Measurements from ENCODE around the gene CCDC27. TPM values are rescaled to one million over a fixed set of nuclear protein-coding genes. Genes with fewer than 3 reads are reported as not detected.

The CCDC27 gene
- total RNA-seq, 2 experiments from 2014 or later, result not detected

GRCh38 chr1:3753656-3754454, 1.6 kb downstream of the CCDC27 start:
- Mint-ChIP-seq H3K4me3 (no peak overlapping the region), H3K27ac (no peak overlapping the region), H3K36me3 (ENCODE audit: low read depth) (no peaks in the 10 kb centered on the region), H3K4me1 (ENCODE audit: low read depth) (no peaks in the 10 kb centered on the region), H3K9me3 (no peaks in the 10 kb centered on the region), H3K27me3 (peaks cover 6% of the 10 kb centered on the region)
- ATAC-seq, result no peak
- no peak for DNase-seq
- ChIA-PET POLR2A (no interaction called here), CTCF (no interaction called here)
- intact Hi-C loops (cut with micrococcal nuclease), result no loop called here
- no peak for TF ChIP-seq CTCF (IDR thresholded peaks at IDR 0.05)

GRCh38 chr1:3756394-3756793, 4.1 kb downstream of the CCDC27 start:
- ChIA-PET CTCF (no interaction called here), POLR2A (interaction anchor here (0.7 to 1.2 kb wide), 2 partner anchors 28 to 1603 kb away, joined by 3 to 5 read pairs; no protein-coding TSS in a partner anchor)
- Mint-ChIP-seq H3K27ac (no peak overlapping the region), H3K4me3 (no peak overlapping the region), H3K4me1 (ENCODE audit: low read depth) (no peaks in the 10 kb centered on the region), H3K27me3 (peaks cover 11% of the 10 kb centered on the region), H3K9me3 (peaks cover 6% of the 10 kb centered on the region), H3K36me3 (ENCODE audit: low read depth) (no peaks in the 10 kb centered on the region)
- intact Hi-C loops (cut with micrococcal nuclease), result no loop called here
- TF ChIP-seq CTCF (IDR thresholded peaks at IDR 0.05), result no peak
- ATAC-seq (no peak), DNase-seq (no peak)

GRCh38 chr1:3759164-3759563, 6.9 kb downstream of the CCDC27 start:
- DNase-seq (no peak), ATAC-seq (no peak)
- H3K4me1 Mint-ChIP-seq (ENCODE audit: low read depth), result no peaks in the 10 kb centered on the region
- intact Hi-C loops (cut with micrococcal nuclease), result no loop called here
- H3K9me3 Mint-ChIP-seq, result peaks cover 6% of the 10 kb centered on the region
- ChIA-PET CTCF (no interaction called here), POLR2A (no interaction called here)
- no peaks in the 10 kb centered on the region for H3K36me3 Mint-ChIP-seq (ENCODE audit: low read depth)
- H3K4me3 Mint-ChIP-seq, result no peak overlapping the region
- no peak for TF ChIP-seq CTCF (IDR thresholded peaks at IDR 0.05)
- no peak overlapping the region for H3K27ac Mint-ChIP-seq
- peaks cover 9% of the 10 kb centered on the region for H3K27me3 Mint-ChIP-seq

- H3K36me3 Mint-ChIP-seq (ENCODE audit: low read depth), result no peaks in the 10 kb centered on the region
- TF ChIP-seq CTCF (IDR thresholded peaks at IDR 0.05), result no peak
- peaks cover 6% of the 10 kb centered on the region for H3K9me3 Mint-ChIP-seq
- CTCF ChIA-PET, result no interaction called here
- no peaks in the 10 kb centered on the region for H3K4me1 Mint-ChIP-seq (ENCODE audit: low read depth)
- no peak for DNase-seq
- peaks cover 9% of the 10 kb centered on the region for H3K27me3 Mint-ChIP-seq
- intact Hi-C loops (cut with micrococcal nuclease), result no loop called here
- no peak overlapping the region for H3K4me3 Mint-ChIP-seq
- POLR2A ChIA-PET, result no interaction called here
- no peak for ATAC-seq
- no peak overlapping the region for H3K27ac Mint-ChIP-seq
Observed at GRCh38 chr1:3759796-3760195, 7.5 kb downstream of the CCDC27 start.

- CTCF ChIA-PET, result interaction anchor here (1.0 to 1.1 kb wide), 2 partner anchors 15 to 142 kb away, joined by 3 read pairs; no protein-coding TSS in a partner anchor
- no peak overlapping the region for H3K27ac Mint-ChIP-seq
- H3K27me3 Mint-ChIP-seq, result peaks cover 18% of the 10 kb centered on the region
- no peak overlapping the region for H3K4me3 Mint-ChIP-seq
- intact Hi-C loops (cut with micrococcal nuclease), result no loop called here
- peaks cover 6% of the 10 kb centered on the region for H3K9me3 Mint-ChIP-seq
- TF ChIP-seq CTCF (IDR thresholded peaks at IDR 0.05), result no peak
- H3K4me1 Mint-ChIP-seq (ENCODE audit: low read depth), result no peaks in the 10 kb centered on the region
- POLR2A ChIA-PET, result interaction anchor here (1.3 kb wide), 1 partner anchor 10 kb away, joined by 4 read pairs; no protein-coding TSS in a partner anchor
- H3K36me3 Mint-ChIP-seq (ENCODE audit: low read depth), result no peaks in the 10 kb centered on the region
- ATAC-seq (no peak), DNase-seq (no peak)
Observed at GRCh38 chr1:3761296-3762010, 9.2 kb downstream of the CCDC27 start.

Data from activated CD8-positive, alpha-beta T cell treated with anti-CD3 and anti-CD28 coated beads for 36 hours (primary cell).